IMR-90 (cell line): ENCODE measurements around the gene ETHE1. TPM values are rescaled to one million over a fixed set of nuclear protein-coding genes. Genes with fewer than 3 reads are reported as not detected.

ENCODE experiments used
- ATAC-seq: fragments of 200-7000 bp; cut with Tn5 transposase; 2 replicates; pipeline ENCODE4 v1.9.1; 2020; ENCODE audit warnings: low read depth, mild to moderate bottlenecking, moderate library complexity
- BruUV-seq: library from RNA; stranded (reverse); fragments of 400-500 nt; replicated peaks from 2 replicates; lab custom pipeline; 2021; lab: Mats Ljungman, UMichigan
- CTCF ChIA-PET: fragments of 300-600 bp; formaldehyde crosslinking; extraction: SDS; loops from one replicate; lab custom pipeline; 2021; ENCODE audit warnings: antibody characterized with exemption; lab: Yijun Ruan, JAX
- POLR2A ChIA-PET: fragments of 300-600 bp; sonication (Branson Sonifier 250); formaldehyde crosslinking; loops from one replicate; lab custom pipeline; 2022; ENCODE audit warnings: antibody characterized with exemption; ENCODE audit not compliant: unreplicated experiment; lab: Charles Lee
- DNase-seq: peaks from one replicate; pipeline ENCODE4 v3.0.0; 2013
- H2AFZ ChIP-seq: replicated peaks from 2 replicates; pipeline ENCODE3; 2013; ENCODE audit warnings: low read length, mild to moderate bottlenecking; ENCODE audit not compliant: poor library complexity
- H2AK5ac ChIP-seq: 2 replicates; pipeline ENCODE4 v1.6.1; 2013; ENCODE audit warnings: low read depth, low read length, inconsistent platforms
- H2AK9ac ChIP-seq: replicated peaks from 2 replicates; pipeline ENCODE3; 2013; ENCODE audit warnings: mild to moderate bottlenecking, low read depth, low read length, moderate library complexity; ENCODE audit not compliant: poor library complexity
- H2BK120ac ChIP-seq: 2 replicates; pipeline ENCODE4 v1.6.1; 2013; ENCODE audit warnings: low read depth, low read length, inconsistent platforms
- H2BK15ac ChIP-seq: 3 replicates; pipeline ENCODE4 v1.6.1; 2013; ENCODE audit warnings: low read depth, low read length, inconsistent platforms
- H2BK20ac ChIP-seq: 2 replicates; pipeline ENCODE4 v1.6.1; 2013; ENCODE audit warnings: low read depth, mild to moderate bottlenecking, inconsistent platforms, low read length, moderate library complexity
- H2BK5ac ChIP-seq: 2 replicates; pipeline ENCODE4 v1.6.1; 2013; ENCODE audit warnings: mild to moderate bottlenecking, low read depth, low read length, inconsistent platforms; ENCODE audit not compliant: poor library complexity, severe bottlenecking
- H3K14ac ChIP-seq: replicated peaks from 2 replicates; pipeline ENCODE4 v1.6.1; 2013; ENCODE audit warnings: low read depth, low read length, inconsistent platforms
- H3K18ac ChIP-seq: 2 replicates; pipeline ENCODE4 v1.6.1; 2013; ENCODE audit warnings: low read depth, low read length, control low read depth
- H3K23ac ChIP-seq: 2 replicates; pipeline ENCODE4 v1.6.1; 2013; ENCODE audit warnings: low read depth, low read length, inconsistent platforms
- H3K27ac ChIP-seq: 2 replicates; pipeline ENCODE4 v1.5.1; 2013; ENCODE audit warnings: mild to moderate bottlenecking, control low read depth, low read length; ENCODE audit not compliant: insufficient read depth
- H3K27me3 ChIP-seq: 2 replicates; pipeline ENCODE4 v1.6.1; 2013; ENCODE audit warnings: low read length; ENCODE audit not compliant: control insufficient read depth, insufficient read depth
- H3K36me3 ChIP-seq: 2 replicates; pipeline ENCODE4 v1.6.1; 2013; ENCODE audit warnings: low read length, mixed read lengths; ENCODE audit not compliant: control insufficient read depth, insufficient read depth
- H3K4ac ChIP-seq: 2 replicates; pipeline ENCODE4 v1.6.1; 2013; ENCODE audit warnings: low read depth, low read length, inconsistent platforms
- H3K4me1 ChIP-seq: 2 replicates; pipeline ENCODE4 v1.6.1; 2013; ENCODE audit warnings: low read length, mixed read lengths; ENCODE audit not compliant: control insufficient read depth, insufficient read depth
- H3K4me2 ChIP-seq: 2 replicates; pipeline ENCODE4 v1.6.1; 2013; ENCODE audit warnings: low read depth, mild to moderate bottlenecking, control low read depth, low read length, moderate library complexity
- H3K4me3 ChIP-seq: 2 replicates; pipeline ENCODE4 v1.5.1; 2013; ENCODE audit warnings: low read depth, mild to moderate bottlenecking, control low read depth, low read length, moderate library complexity; ENCODE audit not compliant: insufficient read depth
- H3K56ac ChIP-seq: 2 replicates; pipeline ENCODE4 v1.6.1; 2013; ENCODE audit warnings: low read length, inconsistent platforms; ENCODE audit not compliant: insufficient read depth; ENCODE audit errors: extremely low read depth
- H3K79me1 ChIP-seq, 2 experiments: 2 replicates each; pipeline ENCODE4 v1.6.1; 2013; ENCODE audit warnings: low read length in 2 of 2, inconsistent platforms in 1 of 2, low read depth in 1 of 2
- H3K9ac ChIP-seq: 2 replicates; pipeline ENCODE4 v1.6.1; 2013; ENCODE audit warnings: low read depth, low read length, control low read depth
- H3K9me1 ChIP-seq: 2 replicates; pipeline ENCODE4 v1.6.1; 2013; ENCODE audit warnings: low read length, inconsistent platforms; ENCODE audit not compliant: insufficient read depth
- H3K9me3 ChIP-seq: 2 replicates; pipeline ENCODE4 v1.6.1; 2013; ENCODE audit warnings: low read length; ENCODE audit not compliant: control insufficient read depth, insufficient read depth
- H4K20me1 ChIP-seq: 2 replicates; pipeline ENCODE4 v1.6.1; 2013; ENCODE audit warnings: low read length, inconsistent platforms; ENCODE audit not compliant: insufficient read depth
- H4K5ac ChIP-seq: 2 replicates; pipeline ENCODE4 v1.6.1; 2013; ENCODE audit warnings: mild to moderate bottlenecking, low read depth, low read length, control low read depth
- H4K8ac ChIP-seq, 2 experiments: 2 replicates each; pipeline ENCODE4 v1.6.1; 2013; ENCODE audit warnings: low read depth in 2 of 2, low read length in 2 of 2, control low read depth in 1 of 2, inconsistent platforms in 1 of 2
- H4K91ac ChIP-seq: 2 replicates; pipeline ENCODE4 v1.6.1; 2013; ENCODE audit warnings: low read depth, low read length, inconsistent platforms; ENCODE audit not compliant: insufficient read depth
- BHLHE40 ChIP-seq: fragments of 150-350 bp; IDR thresholded peaks from 2 replicates; pipeline ENCODE4 v1.6.1; 2016; ENCODE audit warnings: mild to moderate bottlenecking, low read depth, low read length
- CEBPB ChIP-seq: IDR thresholded peaks from 2 replicates; pipeline ENCODE4 v1.6.1; 2012; ENCODE audit warnings: low read depth, low read length, improper control_type of control experiment
- CHD1 ChIP-seq: IDR thresholded peaks from 2 replicates; pipeline ENCODE4 v1.6.1; 2012; ENCODE audit warnings: low read depth, low read length, improper control_type of control experiment
- FOS ChIP-seq: fragments of 150-350 bp; IDR thresholded peaks from 2 replicates; pipeline ENCODE4 v1.6.1; 2016; ENCODE audit warnings: low read depth, low read length
- MAZ ChIP-seq: IDR thresholded peaks from 2 replicates; pipeline ENCODE4 v1.6.1; 2012; ENCODE audit warnings: low read depth, mild to moderate bottlenecking, low read length, improper control_type of control experiment, moderate library complexity, borderline replicate concordance
- MXI1 ChIP-seq: IDR thresholded peaks from 2 replicates; pipeline ENCODE4 v1.6.1; 2012; ENCODE audit warnings: low read depth, mild to moderate bottlenecking, low read length, moderate library complexity, borderline replicate concordance
- NFE2L2 ChIP-seq: fragments of 150-350 bp; IDR thresholded peaks from 2 replicates; pipeline ENCODE4 v1.6.1; 2016; ENCODE audit warnings: low read depth, mild to moderate bottlenecking, low read length
- RCOR1 ChIP-seq: IDR thresholded peaks from 2 replicates; pipeline ENCODE4 v1.6.1; 2012; ENCODE audit warnings: mild to moderate bottlenecking, low read length, improper control_type of control experiment; ENCODE audit not compliant: insufficient replicate concordance
- RFX5 ChIP-seq: IDR thresholded peaks from 2 replicates; pipeline ENCODE4 v1.8.0; 2012; ENCODE audit warnings: low read depth, mild to moderate bottlenecking, low read length, moderate library complexity
- WGBS, 2 experiments: methylation state at CpG; one replicate each; pipeline versions ENCODE4 v1.1.5 to v1.1.7; 2013; ENCODE audit warnings: missing lambda C conversion rate in 2 of 2; ENCODE audit not compliant: insufficient read length in 1 of 2; ENCODE audit errors: extremely low coverage in 2 of 2; 5-methylcytosine and 5-hydroxymethylcytosine counted together
- dilution Hi-C: fragments of 300-500 bp; cut with HindIII; formaldehyde crosslinking; loops from one replicate; pipeline ENCODE4 v1.14.3; 2018; ENCODE audit warnings: low sequenced_read_pairs; ENCODE audit not compliant: unreplicated experiment
- in situ Hi-C: fragments of 300-500 bp; cut with MboI; formaldehyde crosslinking; loops from 3 replicates; pipeline ENCODE4 v1.14.3; 2019; ENCODE audit warnings: low sequenced_read_pairs, inconsistent platforms, mixed read lengths
- intact Hi-C: fragments of 100-400 bp; cut with micrococcal nuclease; formaldehyde crosslinking; loops from 2 replicates; pipeline ENCODE4 v1.10.0; 2022
- polyA plus RNA-seq, 3 experiments: library from polyadenylated mRNA; depleted of rRNA; stranded (reverse); fragments of >200 nt; gene quantifications; 2 replicates each; pipeline ENCODE4 v1.2.3, GENCODE V29; 2012; ENCODE audit warnings: low replicate concordance in 1 of 3
- total RNA-seq: library from RNA; depleted of rRNA; stranded (reverse); fragments of >200 nt; gene quantifications from 2 replicates; pipeline ENCODE4 v1.2.3, GENCODE V29; 2012
- TF ChIP-seq, protein P1 (sequence below): conservative IDR thresholded peaks from 2 replicates; pipeline ENCODE4 v1.5.1; 2012; ENCODE audit warnings: mild to moderate bottlenecking, low read depth, low read length, improper control_type of control experiment

Gene ETHE1
- total and polyA plus RNA-seq, 2 of the 4 experiments (the other 2 are of a cell fraction), result 161 to 233 TPM

DNA sequence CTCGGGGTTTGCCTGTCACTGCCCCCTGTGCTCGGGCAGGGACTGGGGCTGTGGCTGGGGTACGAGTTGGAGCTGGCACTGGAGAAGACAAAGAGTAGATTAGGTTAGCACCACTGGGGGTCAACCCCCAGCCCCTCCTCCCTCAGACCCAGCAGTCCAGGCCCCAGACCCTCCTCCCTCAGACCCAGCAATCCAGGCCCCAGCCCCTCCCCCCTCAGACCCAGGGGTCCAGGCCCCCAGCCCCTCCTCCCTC lies 25.1 kb upstream of the ETHE1 start:
- POLR2A ChIA-PET, result no interaction called here
- H2AFZ ChIP-seq, result no peak overlapping the region
- H3K14ac ChIP-seq, result no peak overlapping the region
- H3K18ac ChIP-seq, result no peak overlapping the region
- no peak overlapping the region for H4K91ac ChIP-seq
- H4K20me1 ChIP-seq, result no peaks in the 10 kb centered on the region
- H2BK5ac ChIP-seq, result no peak overlapping the region
- no peak overlapping the region for H3K4ac ChIP-seq
- dilution Hi-C loops (no loop called here), intact Hi-C loops (no loop called here), in situ Hi-C loops (loop anchor here (5.0 kb wide), 1 partner anchor 100 kb away; no protein-coding TSS in a partner anchor)
- no peaks in the 10 kb centered on the region for H3K27me3 ChIP-seq
- no peaks in the 10 kb centered on the region for H3K9me3 ChIP-seq
- WGBS, 2 experiments, result no CpG with 5 or more reads among the region's 3 CpGs
- no peak overlapping the region for H4K8ac ChIP-seq
- no peak overlapping the region for H4K5ac ChIP-seq
- no TSS peak for BruUV-seq
- no peak overlapping the region for H3K4me3 ChIP-seq
- peaks cover 7 to 9% of the 10 kb centered on the region in 2 experiments; a peak in 3 of 4 replicates for H3K79me1 ChIP-seq
- no peak for TF ChIP-seq MXI1
- no peak for TF ChIP-seq BHLHE40
- no peak for TF ChIP-seq FOS
- no peak for TF ChIP-seq MAZ
- TF ChIP-seq, protein P1, sequence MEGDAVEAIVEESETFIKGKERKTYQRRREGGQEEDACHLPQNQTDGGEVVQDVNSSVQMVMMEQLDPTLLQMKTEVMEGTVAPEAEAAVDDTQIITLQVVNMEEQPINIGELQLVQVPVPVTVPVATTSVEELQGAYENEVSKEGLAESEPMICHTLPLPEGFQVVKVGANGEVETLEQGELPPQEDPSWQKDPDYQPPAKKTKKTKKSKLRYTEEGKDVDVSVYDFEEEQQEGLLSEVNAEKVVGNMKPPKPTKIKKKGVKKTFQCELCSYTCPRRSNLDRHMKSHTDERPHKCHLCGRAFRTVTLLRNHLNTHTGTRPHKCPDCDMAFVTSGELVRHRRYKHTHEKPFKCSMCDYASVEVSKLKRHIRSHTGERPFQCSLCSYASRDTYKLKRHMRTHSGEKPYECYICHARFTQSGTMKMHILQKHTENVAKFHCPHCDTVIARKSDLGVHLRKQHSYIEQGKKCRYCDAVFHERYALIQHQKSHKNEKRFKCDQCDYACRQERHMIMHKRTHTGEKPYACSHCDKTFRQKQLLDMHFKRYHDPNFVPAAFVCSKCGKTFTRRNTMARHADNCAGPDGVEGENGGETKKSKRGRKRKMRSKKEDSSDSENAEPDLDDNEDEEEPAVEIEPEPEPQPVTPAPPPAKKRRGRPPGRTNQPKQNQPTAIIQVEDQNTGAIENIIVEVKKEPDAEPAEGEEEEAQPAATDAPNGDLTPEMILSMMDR, result no peak
- TF ChIP-seq RFX5, result no peak
- no peak for TF ChIP-seq CEBPB
- TF ChIP-seq NFE2L2, result no peak
- TF ChIP-seq CHD1, result no peak
- no peak for TF ChIP-seq RCOR1
- peaks cover 31% of the 10 kb centered on the region for H3K36me3 ChIP-seq
- H2BK120ac ChIP-seq, result no peak overlapping the region
- H3K9ac ChIP-seq, result no peak overlapping the region
- no peak overlapping the region for H3K23ac ChIP-seq
- H3K4me2 ChIP-seq, result no peak overlapping the region
- no peak overlapping the region for H3K27ac ChIP-seq
- H2BK15ac ChIP-seq, result no peak overlapping the region
- no peak overlapping the region for H3K56ac ChIP-seq
- ATAC-seq (no peak), DNase-seq (no peak)
- H2BK20ac ChIP-seq, result no peak overlapping the region
- H3K9me1 ChIP-seq, result no peaks in the 10 kb centered on the region
- CTCF ChIA-PET, result no interaction called here
- H2AK9ac ChIP-seq, result no peak overlapping the region
- H3K4me1 ChIP-seq, result no peaks in the 10 kb centered on the region
- H2AK5ac ChIP-seq, result no peak overlapping the region
